Dermis microvascular lymphatic vessel endothelial cell (primary cell): ENCODE data around the gene FER1L5. TPM values are rescaled to one million over a fixed set of nuclear protein-coding genes. Genes with fewer than 3 reads are reported as not detected.

Experiments used
- DNase-seq, 2 donors: peaks; one replicate each; pipeline versions ENCODE4 v3.0.0 to v3.0.0-alpha.2; 2010; ENCODE audit warnings: low read depth in 2 of 2
- total RNA-seq: library from RNA; depleted of rRNA; stranded (reverse); fragments of >200 nt; gene quantifications from 2 replicates; pipeline ENCODE4 v1.2.1, GENCODE V29; 2014

The FER1L5 gene
- total RNA-seq, 1 donor from 2014 or later: not detected

- no peak for DNase-seq
These were observed 38.1 kb downstream of the FER1L5 start for GRCh38 chr2:96680561-96681141.

- no peak for DNase-seq
These were observed 39.0 kb downstream of the FER1L5 start for GRCh38 chr2:96681540-96681939.

GRCh38 chr2:96683307-96683706 is 40.7 kb downstream of the FER1L5 start:
- no peak for DNase-seq

- DNase-seq: no peak
These were observed 41.6 kb downstream of the FER1L5 start for GRCh38 chr2:96683972-96684820.

GRCh38 chr2:96684883-96685576 is 42.5 kb downstream of the FER1L5 start:
- DNase-seq: no peak

GRCh38 chr2:96685577-96686459 is 43.3 kb downstream of the FER1L5 start:
- no peak for DNase-seq

- no peak for DNase-seq
These were observed 44.7 kb downstream of the FER1L5 start for GRCh38 chr2:96687266-96687665.

GRCh38 chr2:96687711-96688640 is 45.4 kb downstream of the FER1L5 start:
- no peak for DNase-seq

GRCh38 chr2:96688649-96689430 is 46.3 kb downstream of the FER1L5 start:
- DNase-seq: no peak

- DNase-seq: no peak
These were observed 46.9 kb downstream of the FER1L5 start for GRCh38 chr2:96689431-96689991.

- DNase-seq: no peak
These were observed 47.9 kb downstream of the FER1L5 start for GRCh38 chr2:96690306-96691021.

GRCh38 chr2:96691022-96691612 is 48.6 kb downstream of the FER1L5 start:
- DNase-seq: no peak

GRCh38 chr2:96692094-96692971 is 49.8 kb downstream of the FER1L5 start:
- DNase-seq: no peak

GRCh38 chr2:96693286-96694200 is 51.0 kb downstream of the FER1L5 start:
- DNase-seq: no peak

- DNase-seq: no peak
These were observed 51.7 kb downstream of the FER1L5 start for GRCh38 chr2:96694279-96694678.

- no peak for DNase-seq
These were observed 52.4 kb downstream of the FER1L5 start for GRCh38 chr2:96694816-96695455.
